HG03571 (cell line): Measurements from ENCODE around the gene PGBD5.

Experiments
- ATAC-seq: cut with Tn5 transposase; IDR thresholded peaks from one replicate; pipeline ENCODE4 v1.9.1; 2021; ENCODE audit not compliant: unreplicated experiment

The PGBD5 gene

DNA sequence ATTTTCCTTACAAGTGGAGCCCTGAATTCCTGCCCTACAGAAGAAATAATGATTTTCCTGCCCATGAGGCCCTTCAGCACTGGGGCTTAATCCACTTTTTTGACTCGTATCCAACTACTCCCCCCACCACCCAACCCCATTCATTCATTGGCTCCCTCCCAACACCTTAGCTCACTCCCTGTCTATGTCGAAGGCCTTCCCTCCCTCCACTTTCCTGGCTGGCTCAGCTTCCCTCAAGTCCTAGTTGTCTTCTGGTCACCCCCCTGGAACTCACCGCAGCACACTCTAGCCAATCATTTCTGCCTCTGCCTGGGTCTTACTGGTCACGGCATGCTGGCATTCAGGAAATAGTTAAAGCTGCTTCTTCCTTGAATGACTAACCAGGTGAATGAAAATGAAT, 118.9 kb downstream of the PGBD5 start:
- ATAC-seq: no peak

DNA sequence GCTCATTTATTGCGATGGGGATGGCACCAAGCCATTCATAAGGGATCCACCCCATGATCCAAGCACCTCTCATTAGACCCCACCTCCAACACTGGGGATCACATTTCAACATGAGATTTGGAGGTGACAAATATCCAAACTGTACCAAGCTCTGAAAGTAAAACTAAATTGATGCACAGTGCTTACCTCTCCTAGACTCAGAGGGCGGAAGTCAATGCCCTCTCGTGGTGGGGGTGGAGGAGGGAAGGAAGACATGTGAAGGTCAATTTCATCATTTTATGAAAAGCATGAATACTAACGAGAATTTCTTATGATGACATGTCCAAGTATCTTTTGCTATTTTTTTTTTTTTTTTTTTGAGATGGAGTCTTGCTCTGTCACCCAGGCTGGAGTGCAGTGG, 120.0 kb downstream of the PGBD5 start:
- ATAC-seq: no peak

DNA sequence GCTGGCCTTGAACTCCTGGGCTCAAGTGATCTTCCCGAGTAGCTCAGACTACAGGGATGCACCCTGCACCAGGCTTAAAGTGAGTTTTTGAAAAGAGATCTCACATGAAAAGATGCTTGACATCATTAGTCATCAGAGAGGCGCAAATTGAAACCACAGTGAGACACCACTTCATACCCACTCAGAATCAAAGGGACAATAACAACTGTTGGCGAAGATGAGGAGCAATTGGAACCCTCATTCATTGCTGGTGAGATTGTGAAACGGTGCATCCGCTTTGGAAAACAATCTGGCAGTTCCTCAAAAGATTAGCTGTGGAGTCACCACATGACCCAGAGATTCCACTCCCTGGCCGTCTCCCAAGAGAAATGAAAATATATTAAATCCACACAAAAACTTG, 122.3 kb downstream of the PGBD5 start:
- ATAC-seq: no peak

DNA sequence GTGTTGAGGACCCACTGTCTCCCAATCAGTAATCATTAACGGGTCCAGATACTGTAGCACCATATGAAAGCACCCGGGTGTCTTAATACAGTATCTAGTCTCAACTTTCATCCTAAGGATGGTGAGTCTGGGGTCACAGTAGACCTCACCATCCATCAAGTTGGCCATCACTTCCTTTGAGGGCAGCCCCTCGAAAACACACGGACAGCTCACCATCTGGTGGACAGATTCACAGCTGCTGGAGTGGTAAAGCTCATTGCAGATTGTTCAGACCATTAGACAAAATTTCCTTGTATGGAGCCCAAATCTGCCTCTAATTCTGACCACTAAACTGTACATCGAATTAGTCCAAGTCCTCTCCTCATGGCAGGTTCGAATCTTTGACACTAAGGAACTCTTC, 123.1 kb downstream of the PGBD5 start:
- ATAC-seq: no peak

DNA sequence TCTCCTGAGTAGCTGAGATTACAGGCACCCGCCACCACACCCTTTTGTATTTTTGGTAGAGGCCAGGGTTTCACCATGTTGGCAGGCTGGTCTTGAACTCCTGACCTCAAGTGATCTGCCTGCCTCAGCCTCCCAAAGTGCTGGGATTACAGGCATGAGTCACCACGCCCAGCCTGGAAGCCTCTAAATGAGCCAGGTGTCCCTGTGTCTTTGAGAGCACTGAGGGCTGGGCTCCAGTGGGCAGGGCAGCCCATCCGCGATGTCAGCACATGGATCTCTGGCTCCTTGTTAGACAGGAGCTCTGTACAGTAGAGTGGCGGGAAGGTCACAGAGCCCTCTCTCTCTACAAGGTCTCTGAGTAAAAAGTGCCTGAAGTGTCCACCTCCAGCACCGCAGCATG, 124.3 kb downstream of the PGBD5 start:
- no peak for ATAC-seq

DNA sequence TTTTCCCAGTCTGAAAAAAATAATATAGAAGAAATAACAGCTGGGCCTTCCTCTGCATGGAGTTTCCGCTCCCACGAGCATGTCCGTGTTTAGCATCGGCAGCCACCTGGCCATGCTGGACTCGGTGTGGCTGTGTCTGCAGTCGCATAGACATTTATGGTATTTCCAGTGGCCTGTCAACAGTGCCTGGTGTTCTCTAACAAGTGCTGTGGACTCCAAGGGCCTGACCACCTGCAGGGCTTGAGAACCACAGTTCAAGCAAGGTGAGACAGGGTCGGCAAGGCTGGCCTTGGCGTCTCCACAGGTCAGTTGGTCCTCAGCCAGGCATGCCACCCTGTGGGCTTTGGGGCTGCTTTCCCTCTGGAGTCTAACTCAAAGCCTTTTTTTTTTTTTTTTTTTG, 124.8 kb downstream of the PGBD5 start:
- no peak for ATAC-seq

DNA sequence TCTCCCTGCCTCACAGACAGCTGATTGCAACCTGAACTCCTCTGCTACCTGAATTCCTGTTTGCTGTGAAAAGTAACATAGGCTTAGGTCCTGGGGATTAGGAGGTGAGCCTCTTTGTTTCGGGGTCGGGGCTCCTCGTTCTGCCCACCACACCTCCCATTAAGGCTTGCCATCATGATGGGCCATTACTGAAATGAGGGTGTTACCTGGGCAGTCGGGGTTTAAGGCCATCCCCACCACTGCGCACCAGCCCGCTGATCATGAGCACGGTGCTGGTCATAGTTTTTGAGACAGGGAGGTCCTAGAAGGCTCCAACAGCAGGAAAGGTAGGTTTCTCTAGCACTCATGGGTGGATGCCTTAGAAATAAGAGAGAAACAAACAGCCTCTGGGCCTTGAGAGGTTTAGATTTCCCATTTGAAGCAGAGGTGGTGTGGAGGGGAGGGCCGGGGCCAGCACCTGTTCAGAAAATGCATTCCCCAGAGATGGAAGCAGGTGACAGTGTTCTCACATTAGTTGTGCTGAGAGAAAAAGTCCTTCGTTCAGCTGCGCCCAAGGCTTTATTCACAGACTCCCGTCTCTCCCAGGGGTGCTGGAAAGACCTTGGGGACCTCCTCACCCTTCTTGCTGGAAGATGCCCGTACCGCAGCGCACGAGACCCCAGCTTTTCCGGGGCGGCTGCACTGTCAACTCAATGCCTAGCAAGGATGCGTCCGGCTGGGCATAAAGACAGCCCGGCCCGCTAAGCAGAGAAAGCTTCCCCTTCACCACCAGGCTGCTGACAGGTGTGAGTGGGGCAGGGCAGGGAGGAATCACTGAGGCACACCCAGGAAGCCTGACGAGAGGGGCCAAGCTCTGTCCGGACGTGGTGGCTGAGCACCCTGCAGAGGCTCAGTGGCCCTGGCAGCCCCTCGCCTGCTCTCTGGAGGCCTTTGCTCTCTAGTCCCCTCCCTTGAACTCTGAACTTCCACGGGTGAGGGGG, 125.5 kb downstream of the PGBD5 start:
- ATAC-seq: no peak

DNA sequence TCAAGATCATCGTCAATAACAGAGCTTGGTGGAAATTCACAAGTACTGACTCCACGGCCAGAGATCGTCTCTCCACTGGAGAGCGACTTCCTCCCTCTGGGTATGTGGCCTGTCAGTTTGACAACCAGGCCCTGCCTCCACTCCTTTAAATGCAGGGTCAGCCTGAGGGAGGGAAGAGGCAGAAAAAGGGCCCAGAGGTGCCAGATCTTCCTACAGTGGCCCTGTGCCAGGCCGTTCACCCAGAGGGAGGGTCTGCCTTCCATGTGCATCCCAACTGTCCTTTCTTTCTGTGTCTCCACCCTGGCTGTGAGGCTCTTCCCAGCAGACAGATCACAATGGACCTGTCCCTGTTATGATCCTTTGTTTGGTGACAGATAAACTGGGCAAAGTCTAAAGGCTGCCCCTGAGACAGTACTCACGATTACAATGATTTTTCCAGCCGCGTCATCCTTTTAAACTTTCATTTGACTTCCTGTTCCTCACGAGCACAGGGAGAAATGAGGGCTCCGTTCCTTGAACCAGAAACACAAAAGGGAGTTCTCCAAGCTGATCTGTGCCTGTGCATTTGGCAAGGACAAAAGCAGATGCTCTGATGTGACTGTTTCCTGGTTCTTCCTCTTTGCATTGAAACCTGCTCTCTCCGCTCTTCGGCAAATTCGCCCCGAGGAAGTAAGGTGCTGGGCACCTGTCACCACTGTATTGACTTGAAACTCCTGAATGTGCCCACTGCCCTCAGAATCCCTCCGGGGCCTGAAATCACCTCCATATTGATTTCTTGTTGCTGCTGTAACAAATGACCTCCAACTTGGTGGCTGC, 126.7 kb downstream of the PGBD5 start:
- no peak for ATAC-seq

DNA sequence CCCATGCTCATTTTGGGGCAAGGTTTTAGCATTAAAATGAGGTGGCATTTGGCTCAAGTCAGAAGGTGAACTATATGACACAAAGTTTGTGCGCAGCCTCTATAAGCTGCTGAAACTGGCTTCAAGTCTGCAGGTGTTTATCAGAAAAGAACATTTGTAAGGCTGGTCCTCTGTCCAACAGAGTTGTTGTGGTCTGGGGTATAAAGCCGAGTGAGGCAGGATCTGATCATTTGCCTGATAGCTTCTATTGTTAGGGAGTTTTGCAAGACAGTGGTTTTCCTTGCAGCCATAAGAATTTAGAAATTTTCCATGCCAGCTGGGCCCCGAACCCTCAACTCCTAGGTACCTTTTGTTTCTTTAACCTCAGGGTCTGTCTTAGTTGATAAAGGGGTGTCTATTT, 130.8 kb downstream of the PGBD5 start:
- no peak for ATAC-seq

DNA sequence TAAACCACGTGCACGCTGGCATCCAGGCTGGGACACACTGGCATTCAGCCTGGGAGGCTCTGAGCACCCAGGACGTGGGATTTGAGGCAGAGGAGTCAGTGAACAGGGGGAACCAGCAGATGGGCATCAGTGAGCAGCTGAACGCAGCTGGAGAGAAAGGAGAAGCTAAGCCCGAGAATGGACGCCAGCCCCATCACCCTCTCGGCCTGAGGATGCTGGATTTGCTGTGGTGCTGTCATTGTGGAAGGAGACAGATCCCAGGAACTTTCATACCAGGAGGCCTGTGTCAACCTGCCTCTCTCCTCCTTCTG, 132.8 kb downstream of the PGBD5 start:
- no peak for ATAC-seq

DNA sequence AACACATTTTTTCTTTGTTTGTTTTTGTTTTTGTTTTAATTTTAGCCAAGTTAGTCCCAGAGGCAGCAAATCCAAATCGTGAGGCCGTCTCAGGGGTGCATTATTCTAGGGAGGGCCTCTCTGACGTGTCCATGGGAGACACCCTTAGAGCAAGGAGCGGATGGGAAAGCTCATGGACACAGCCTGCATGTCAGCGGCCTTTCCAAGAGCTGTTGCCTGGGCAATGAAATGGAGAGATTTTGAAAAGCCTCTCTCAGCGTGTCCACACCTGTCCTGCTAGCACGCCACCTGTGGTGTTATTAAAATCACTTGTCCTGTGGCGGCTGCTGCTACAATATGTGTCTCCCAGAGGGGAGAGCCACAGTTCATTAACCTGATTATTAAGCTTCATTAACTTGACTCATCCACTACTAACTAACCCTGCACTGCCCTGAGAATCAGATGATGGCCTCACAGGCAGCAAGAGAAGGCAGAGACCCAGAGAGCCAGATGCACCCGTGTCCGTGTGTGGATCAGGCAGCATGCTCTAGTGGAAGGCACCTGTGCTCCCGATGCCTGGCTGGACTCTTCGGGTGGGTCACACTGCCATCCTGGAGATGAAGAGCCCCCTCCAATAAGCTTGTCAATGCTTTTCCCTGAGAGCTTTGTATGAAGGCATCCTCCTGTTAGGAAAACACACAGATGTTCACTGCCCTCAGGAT, 133.3 kb downstream of the PGBD5 start:
- ATAC-seq: no peak

DNA sequence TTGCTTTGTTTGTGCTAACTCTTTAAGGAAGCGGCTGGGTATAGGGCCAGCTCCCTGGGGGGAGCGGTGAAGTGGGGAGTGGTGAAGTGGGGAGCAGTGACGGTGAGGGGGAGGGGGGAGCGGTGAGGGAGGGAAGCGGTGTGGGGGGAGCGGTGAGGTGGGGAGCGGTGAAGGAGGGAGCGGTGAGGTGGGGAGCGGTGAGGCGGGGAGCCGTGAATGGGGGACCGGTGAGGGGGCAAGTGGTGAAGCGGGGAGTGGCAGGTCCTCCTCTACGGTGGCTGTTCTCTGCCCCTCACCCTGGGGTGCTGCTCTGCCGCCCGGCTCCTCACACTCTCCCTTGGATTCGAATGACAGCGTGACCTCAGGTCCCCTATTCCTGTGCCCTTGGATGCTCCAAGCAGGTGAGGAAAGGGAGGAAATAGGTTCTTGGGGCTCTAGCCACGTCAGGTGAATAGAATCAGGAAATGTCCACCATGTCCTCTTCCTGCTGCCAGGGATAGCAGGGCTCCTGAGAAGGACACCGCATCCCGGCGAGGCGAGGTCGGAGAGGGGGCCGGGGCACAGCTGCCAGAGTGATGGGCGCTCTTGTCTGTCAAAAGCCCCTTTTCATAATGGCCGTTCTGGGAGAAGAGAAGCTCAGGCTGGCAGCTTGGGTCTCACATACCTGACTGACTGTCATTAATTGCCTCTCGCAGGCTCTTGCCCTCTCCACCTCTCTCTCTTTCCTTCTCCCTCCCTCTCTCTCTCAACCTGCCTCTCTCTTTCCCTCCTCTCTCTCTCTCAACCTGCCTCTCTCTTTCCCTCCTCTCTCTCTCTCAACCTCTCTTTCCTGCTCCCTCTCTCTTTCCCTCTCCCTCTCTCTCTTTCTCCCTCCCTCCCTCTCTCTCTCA, 134.2 kb downstream of the PGBD5 start:
- ATAC-seq: no peak

DNA sequence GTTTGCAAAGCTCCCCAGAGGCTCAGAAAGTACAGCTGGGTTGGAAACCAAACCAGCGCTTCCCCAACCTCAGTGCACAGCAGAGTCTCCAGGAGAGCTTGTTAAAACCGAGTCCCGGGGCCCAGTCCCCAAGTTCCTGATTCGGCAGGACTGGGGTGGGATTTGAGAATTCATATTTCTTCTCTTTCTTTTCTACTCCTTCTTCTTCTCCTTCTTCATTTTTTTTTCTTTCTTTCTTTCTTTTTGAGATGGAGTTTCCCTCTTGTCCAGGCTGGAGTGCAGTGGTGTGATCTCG, 136.8 kb downstream of the PGBD5 start:
- ATAC-seq: no peak

DNA sequence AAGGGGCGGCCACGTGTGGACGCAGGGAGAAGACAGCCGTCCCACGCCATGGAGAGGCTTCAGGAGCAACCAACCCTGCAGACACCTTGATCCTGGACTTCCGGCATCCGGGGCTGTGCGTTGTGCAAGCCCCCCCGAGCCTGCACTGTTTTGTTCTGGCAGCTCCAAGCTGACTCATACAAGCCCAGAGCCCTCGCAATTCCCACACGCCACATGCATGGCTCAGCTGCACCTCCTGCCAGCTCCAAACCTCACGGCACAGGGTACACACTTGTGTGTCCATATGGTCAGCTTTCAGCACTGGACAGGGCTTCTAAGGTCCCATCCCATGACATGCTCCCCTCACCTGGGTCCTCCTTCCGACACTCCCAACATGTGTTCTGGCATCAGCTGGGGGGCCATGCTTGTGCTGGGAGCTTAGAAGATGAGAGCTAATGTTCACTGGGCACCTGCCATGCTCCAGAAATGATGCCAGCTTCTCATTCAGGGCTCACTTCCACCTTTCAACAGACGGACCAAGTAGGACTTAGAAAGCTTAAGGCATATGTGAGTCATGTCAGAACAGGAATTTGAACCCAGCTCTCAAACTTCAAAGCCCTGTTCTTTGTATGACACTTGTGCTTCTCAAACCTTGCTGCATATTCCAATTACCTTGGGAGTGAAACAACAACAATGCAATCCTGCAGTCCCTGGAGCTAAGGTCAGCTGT, 137.3 kb downstream of the PGBD5 start:
- no peak for ATAC-seq

DNA sequence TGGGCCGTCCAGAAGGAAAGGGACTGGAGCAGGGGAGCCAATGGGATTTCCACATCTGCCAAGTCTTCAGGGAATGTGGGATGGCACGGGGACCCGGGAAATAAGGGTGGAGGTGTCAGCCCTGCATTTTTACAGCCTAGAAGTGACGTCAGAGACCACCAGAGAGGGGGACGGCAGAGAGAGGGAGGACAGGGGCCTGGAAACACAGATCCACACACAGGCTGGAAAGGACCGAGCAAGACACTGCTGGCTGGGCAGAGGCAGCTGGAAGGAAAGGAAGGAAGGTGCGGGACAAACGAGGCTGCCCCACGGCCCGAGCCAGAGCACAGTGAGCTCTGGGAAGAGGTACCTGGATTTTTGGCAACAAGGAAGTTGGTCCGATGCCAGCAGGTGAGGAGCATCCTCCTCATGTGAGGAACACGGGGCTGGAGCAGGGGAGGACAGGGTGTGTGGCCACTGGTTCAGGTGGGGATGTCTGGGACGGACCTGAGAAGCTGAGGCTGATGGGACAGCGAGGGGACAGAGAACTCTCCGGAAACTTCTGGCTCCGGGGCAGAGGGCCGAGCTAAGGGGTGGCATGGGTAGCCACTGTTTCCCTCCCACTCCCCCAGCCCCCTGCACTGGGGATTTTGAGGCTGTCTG, 138.3 kb downstream of the PGBD5 start:
- no peak for ATAC-seq

DNA sequence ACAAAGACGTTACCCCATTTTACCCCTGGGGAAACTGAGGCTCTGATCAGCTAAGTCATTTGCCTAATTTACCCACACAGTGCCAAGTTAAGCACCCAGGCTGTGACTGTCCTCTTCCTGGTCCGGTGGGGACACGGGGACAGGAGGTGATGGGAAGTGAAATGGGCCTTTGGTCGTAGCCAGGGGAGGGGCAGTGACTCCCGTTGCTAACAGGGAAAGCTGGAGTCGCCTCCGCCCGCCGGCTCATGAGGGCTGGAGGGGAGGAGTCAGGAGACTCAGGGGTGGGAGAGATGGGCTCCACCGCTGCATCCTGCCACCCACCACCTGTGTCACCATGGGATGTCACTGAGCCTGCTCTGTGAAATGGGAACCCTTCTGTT, 139.3 kb downstream of the PGBD5 start:
- no peak for ATAC-seq

DNA sequence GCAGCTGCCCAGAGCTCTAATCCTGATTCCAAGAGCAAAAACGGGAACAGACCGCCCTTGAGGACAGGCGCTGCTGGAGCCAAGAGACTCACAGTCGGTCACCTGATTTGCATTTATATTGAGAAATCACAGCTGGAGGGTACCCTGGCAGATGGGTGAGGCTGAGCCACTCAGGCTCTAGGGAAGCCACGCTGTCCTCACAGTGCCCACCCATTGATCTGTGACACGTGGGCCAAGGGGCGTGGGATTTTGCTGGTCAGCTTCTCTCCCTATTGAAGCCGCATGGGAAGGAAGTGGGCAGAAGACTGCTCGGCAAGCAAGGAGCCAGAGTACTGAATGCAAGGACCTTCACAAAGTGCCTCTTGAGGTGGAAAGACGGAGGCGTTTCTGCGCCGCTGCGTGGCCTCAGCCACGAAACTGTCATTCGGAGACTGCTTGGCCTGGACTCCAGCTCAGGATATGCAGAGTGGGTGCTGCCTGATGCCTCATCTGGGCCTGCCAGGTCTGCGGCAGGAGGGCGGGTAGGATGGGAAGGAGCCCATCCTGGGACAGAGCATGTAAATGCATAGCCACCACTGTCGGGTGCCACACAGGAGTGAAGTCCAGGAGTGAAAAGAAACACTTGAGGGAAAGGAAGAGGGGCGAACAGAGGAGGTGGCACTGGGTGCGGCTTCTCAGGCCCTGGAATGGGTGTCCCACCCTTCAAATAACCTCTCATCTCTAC, 139.8 kb downstream of the PGBD5 start:
- ATAC-seq: no peak

DNA sequence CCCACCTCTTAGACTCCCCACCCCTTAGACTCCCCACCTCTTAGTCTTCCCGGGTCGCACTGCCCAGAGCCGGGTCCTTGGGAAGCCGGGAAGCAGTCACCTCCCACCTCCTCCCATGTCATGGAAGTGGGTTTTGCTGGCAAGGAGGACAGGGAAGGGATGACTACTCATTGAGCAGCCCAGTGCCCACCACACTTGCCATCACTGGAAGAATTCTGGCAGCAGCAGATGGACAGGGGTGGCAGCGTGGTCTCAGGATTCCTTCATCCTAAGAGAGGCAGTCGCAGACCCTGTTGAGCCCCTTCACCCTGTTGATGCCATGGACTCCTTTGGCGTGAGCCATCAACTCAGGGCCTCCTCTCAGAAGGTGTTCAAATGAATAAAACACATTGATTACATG, 140.8 kb downstream of the PGBD5 start:
- ATAC-seq: no peak

DNA sequence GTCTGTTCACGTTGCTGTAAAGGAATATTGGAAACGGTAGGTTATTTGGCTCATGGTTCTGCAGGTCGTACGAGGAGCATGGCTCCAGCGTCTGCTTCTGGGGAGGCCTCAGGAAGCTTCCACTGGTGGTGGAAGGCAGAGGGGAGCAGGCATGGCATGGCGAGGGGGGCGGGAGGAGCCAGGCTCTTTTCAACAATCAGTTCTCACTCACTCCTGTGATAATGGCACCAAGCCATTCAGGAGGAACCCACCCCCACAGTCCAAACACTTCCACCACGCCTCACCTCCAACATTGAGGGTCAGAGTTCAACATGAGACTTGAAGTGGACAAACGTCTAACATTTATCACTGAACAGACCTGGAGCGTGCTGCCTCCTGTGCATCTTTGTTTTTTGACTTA, 141.2 kb downstream of the PGBD5 start:
- no peak for ATAC-seq
